GM12874 (cell line): ENCODE results near the gene MAGI2.

Source experiments
- CTCF ChIP-seq: IDR thresholded peaks from 2 replicates; pipeline ENCODE4 v1.5.1; 2011; ENCODE audit warnings: low read depth, mild to moderate bottlenecking, control low read depth, low read length, moderate library complexity; ENCODE audit not compliant: insufficient read depth

MAGI2 gene

DNA sequence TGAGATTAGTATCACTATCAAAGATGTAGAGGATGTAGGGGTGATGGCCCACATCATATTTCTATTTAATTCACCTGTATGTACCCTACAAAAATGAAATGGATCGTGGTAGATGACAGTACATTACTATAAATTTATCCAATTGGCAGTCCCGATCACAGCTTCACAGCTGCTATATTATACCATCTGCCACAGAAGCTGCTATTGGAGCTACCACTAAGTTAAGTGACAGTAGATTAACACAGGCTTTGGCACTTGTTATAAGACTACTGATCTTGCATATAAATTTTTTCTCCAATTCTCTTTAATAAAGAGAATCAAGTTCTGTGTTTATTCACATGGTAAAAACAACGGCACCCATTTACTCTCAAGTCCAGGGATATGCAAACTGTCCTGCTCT lies 24.9 kb upstream of the MAGI2 start:
- TF ChIP-seq CTCF: no peak

DNA sequence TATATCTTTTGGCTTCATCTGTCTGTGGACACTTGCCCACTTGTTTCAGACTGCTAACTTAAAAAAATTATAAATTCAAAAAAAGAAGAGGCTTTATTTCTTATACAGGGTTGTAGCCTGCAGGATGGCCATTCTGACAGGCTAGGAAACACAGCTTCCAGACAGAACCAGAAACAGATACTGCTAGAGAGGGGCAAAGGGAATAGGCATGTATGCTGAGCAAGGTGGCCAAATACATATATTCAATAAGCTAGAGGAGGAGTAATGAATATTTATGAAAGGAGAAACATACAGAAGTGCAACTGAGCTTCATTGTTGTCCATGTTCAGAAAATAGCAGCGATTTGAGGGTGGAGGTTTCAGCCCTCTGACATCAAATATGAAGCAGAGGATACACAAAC lies 22.0 kb upstream of the MAGI2 start:
- no peak for TF ChIP-seq CTCF

DNA sequence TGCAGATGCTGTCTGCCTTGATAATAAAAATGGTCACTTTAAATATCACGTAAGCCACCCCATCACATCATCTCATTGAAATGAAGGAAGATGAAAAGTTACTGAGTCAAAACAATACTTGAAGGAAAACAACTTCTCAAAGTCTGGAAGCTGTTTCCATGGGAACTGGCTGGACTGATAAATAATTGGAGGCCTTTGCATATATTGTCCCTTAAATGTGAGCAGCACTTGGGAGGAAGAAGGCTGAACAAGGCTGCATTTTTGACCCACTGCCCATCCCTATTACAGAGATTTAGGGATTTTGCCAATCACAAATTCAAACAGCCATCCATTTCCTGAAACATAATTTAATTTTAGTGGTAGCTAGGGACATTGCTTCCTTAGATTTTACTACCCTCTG lies 18.2 kb upstream of the MAGI2 start:
- no peak for TF ChIP-seq CTCF

GRCh38 chr7:79471283-79471682 lies 17.8 kb upstream of the MAGI2 start:
- TF ChIP-seq CTCF: no peak

DNA sequence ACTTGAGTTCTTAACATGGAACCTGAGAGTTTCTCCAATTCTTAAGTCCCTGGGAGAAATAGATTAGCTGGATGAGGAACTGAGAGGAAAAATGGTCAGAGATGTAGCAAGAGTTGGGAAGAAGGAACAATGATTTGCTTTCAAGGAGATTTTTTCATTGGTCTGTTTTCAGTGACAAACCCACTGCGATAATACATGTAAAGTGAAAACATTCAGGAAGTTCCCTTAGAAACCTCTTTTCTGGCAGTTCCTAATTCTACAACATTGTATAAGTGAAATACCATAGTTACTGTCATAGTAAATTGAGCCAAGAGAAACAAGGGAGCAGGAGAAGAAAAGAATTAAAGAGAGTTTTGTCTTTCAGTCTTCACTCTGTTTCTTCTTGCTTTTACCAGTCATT lies 12.1 kb upstream of the MAGI2 start:
- TF ChIP-seq CTCF: no peak

- TF ChIP-seq CTCF: no peak
These were observed 10.6 kb upstream of the MAGI2 start for GRCh38 chr7:79464051-79464450.

- TF ChIP-seq CTCF: no peak
These were observed 8.9 kb upstream of the MAGI2 start for GRCh38 chr7:79462390-79462789.

GRCh38 chr7:79461660-79462059 lies 8.2 kb upstream of the MAGI2 start:
- no peak for TF ChIP-seq CTCF
